H9 (cell line): Measurements from ENCODE around the gene KDM4C. TPM values are rescaled to one million over a fixed set of nuclear protein-coding genes. Genes with fewer than 3 reads are reported as not detected.

ENCODE experiments used
- DNase-seq: peaks from one replicate; pipeline ENCODE4 v3.0.0-alpha.2; 2017
- H2AFZ ChIP-seq: one replicate; pipeline ENCODE4 v1.6.1; 2013; ENCODE audit warnings: mild to moderate bottlenecking, low read length, control low read depth, moderate library complexity
- H2AK5ac ChIP-seq: 2 replicates; pipeline ENCODE4 v1.6.1; 2013; ENCODE audit warnings: low read length, control low read depth, mixed read lengths; ENCODE audit not compliant: insufficient read length
- H2BK120ac ChIP-seq: one replicate; pipeline ENCODE4 v1.6.1; 2013; ENCODE audit warnings: low read depth, mild to moderate bottlenecking, low read length, control low read depth, inconsistent platforms; ENCODE audit not compliant: poor library complexity, severe bottlenecking
- H2BK12ac ChIP-seq: 2 replicates; pipeline ENCODE4 v1.6.1; 2013; ENCODE audit warnings: low read length, control low read depth, mixed read lengths, low read depth; ENCODE audit not compliant: insufficient read length
- H2BK15ac ChIP-seq: 2 replicates; pipeline ENCODE4 v1.6.1; 2013; ENCODE audit warnings: low read depth, low read length, control low read depth
- H2BK20ac ChIP-seq: one replicate; pipeline ENCODE4 v1.6.1; 2013; ENCODE audit warnings: low read depth, mild to moderate bottlenecking, low read length, control low read depth, inconsistent platforms; ENCODE audit not compliant: poor library complexity, severe bottlenecking
- H2BK5ac ChIP-seq: 2 replicates; pipeline ENCODE4 v1.6.1; 2013; ENCODE audit warnings: low read length, control low read depth, mixed read lengths; ENCODE audit not compliant: insufficient read length
- H3K14ac ChIP-seq: 2 replicates; pipeline ENCODE4 v1.6.1; 2013; ENCODE audit warnings: low read length, control low read depth; ENCODE audit not compliant: insufficient read depth
- H3K18ac ChIP-seq: 2 replicates; pipeline ENCODE4 v1.6.1; 2013; ENCODE audit warnings: low read depth, mild to moderate bottlenecking, mixed read lengths, low read length, control low read depth; ENCODE audit not compliant: insufficient read length
- H3K23ac ChIP-seq: 2 replicates; pipeline ENCODE4 v1.6.1; 2013; ENCODE audit warnings: low read length, control low read depth, mixed read lengths, low read depth; ENCODE audit not compliant: insufficient read length
- H3K23me2 ChIP-seq: 2 replicates; pipeline ENCODE4 v1.6.1; 2013; ENCODE audit warnings: low read depth, mild to moderate bottlenecking, mixed read lengths, low read length, control low read depth; ENCODE audit not compliant: insufficient read length, poor library complexity, severe bottlenecking
- H3K27ac ChIP-seq: 2 replicates; pipeline ENCODE4 v1.5.1; 2013; ENCODE audit warnings: low read length, control low read depth, mixed read lengths, low read depth; ENCODE audit not compliant: insufficient read length
- H3K27me3 ChIP-seq: 2 replicates; pipeline ENCODE4 v1.6.1; 2013; ENCODE audit warnings: low read length, control low read depth, inconsistent platforms; ENCODE audit not compliant: insufficient read depth
- H3K4ac ChIP-seq: 2 replicates; pipeline ENCODE4 v1.6.1; 2013; ENCODE audit warnings: low read depth, mild to moderate bottlenecking, control low read depth, inconsistent platforms, low read length, moderate library complexity
- H3K4me1 ChIP-seq: 2 replicates; pipeline ENCODE4 v1.6.1; 2013; ENCODE audit warnings: low read length, control low read depth, inconsistent platforms; ENCODE audit not compliant: insufficient read depth
- H3K4me2 ChIP-seq: 2 replicates; pipeline ENCODE4 v1.6.1; 2013; ENCODE audit warnings: low read length, control low read depth, mixed read lengths; ENCODE audit not compliant: insufficient read length, insufficient read depth
- H3K56ac ChIP-seq: 2 replicates; pipeline ENCODE4 v1.6.1; 2013; ENCODE audit warnings: low read depth, mild to moderate bottlenecking, mixed read lengths, low read length, control low read depth; ENCODE audit not compliant: insufficient read length
- H3K79me1 ChIP-seq: 2 replicates; pipeline ENCODE4 v1.6.1; 2013; ENCODE audit warnings: low read depth, mild to moderate bottlenecking, moderate library complexity, low read length, control low read depth, inconsistent platforms; ENCODE audit not compliant: insufficient read depth, poor library complexity, severe bottlenecking
- H3K79me2 ChIP-seq: 2 replicates; pipeline ENCODE4 v1.6.1; 2013; ENCODE audit warnings: low read length, control low read depth, inconsistent platforms; ENCODE audit not compliant: insufficient read depth
- H3K9ac ChIP-seq: 2 replicates; pipeline ENCODE4 v1.6.1; 2013; ENCODE audit warnings: low read length, control low read depth, mixed read lengths; ENCODE audit not compliant: insufficient read length; ENCODE audit errors: extremely low read depth
- H3K9me3 ChIP-seq: one replicate; pipeline ENCODE4 v1.6.1; 2013; ENCODE audit warnings: low read depth, low read length, inconsistent platforms; ENCODE audit not compliant: control insufficient read depth
- H3T11ph ChIP-seq: one replicate; pipeline ENCODE4 v1.6.1; 2013; ENCODE audit warnings: mild to moderate bottlenecking, low read length, control low read depth, inconsistent platforms
- H4K20me1 ChIP-seq: one replicate; pipeline ENCODE4 v1.6.1; 2013; ENCODE audit not compliant: control insufficient read depth, insufficient read length, insufficient read depth
- H4K5ac ChIP-seq: 2 replicates; pipeline ENCODE4 v1.6.1; 2013; ENCODE audit warnings: low read depth, mild to moderate bottlenecking, mixed read lengths, low read length, control low read depth; ENCODE audit not compliant: insufficient read length
- H4K8ac ChIP-seq: replicated peaks from 2 replicates; pipeline ENCODE4 v1.6.1; 2013; ENCODE audit warnings: low read length, control low read depth, mixed read lengths, low read depth; ENCODE audit not compliant: insufficient read length
- H4K91ac ChIP-seq: 2 replicates; pipeline ENCODE4 v1.6.1; 2013; ENCODE audit warnings: low read depth, mild to moderate bottlenecking, moderate library complexity, mixed read lengths, low read length, control low read depth; ENCODE audit not compliant: insufficient read length
- H3K27ac Mint-ChIP-seq, 3 experiments: 2 replicates in 2 of 3; 3 replicates in 1 of 3; pipeline ENCODE4 v1.8.0; 2020 to 2021; ENCODE audit warnings: mixed read lengths in 3 of 3, mild to moderate bottlenecking in 1 of 3, moderate library complexity in 1 of 3
- H3K27me3 Mint-ChIP-seq: 2 replicates; pipeline ENCODE4 v1.8.0; 2021; ENCODE audit warnings: low read depth, mild to moderate bottlenecking, moderate library complexity, mixed read lengths
- H3K36me3 Mint-ChIP-seq, 3 experiments: 2 replicates in 2 of 3; 3 replicates in 1 of 3; pipeline ENCODE4 v1.8.0; 2020 to 2021; ENCODE audit warnings: low read depth in 3 of 3, mixed read lengths in 3 of 3; ENCODE audit not compliant: insufficient read depth in 1 of 3
- H3K4me1 Mint-ChIP-seq, 2 experiments: 2 replicates each; pipeline ENCODE4 v1.8.0; 2020; ENCODE audit warnings: mixed read lengths in 2 of 2
- H3K4me3 Mint-ChIP-seq, 2 experiments: 2 replicates in 1 of 2; 3 replicates in 1 of 2; pipeline ENCODE4 v1.8.0; 2020 to 2021; ENCODE audit warnings: mild to moderate bottlenecking in 2 of 2, mixed read lengths in 2 of 2, moderate library complexity in 1 of 2
- H3K9me3 Mint-ChIP-seq, 2 experiments: 2 replicates in 1 of 2; 3 replicates in 1 of 2; pipeline ENCODE4 v1.8.0; 2020; ENCODE audit warnings: mild to moderate bottlenecking in 2 of 2, mixed read lengths in 2 of 2, moderate library complexity in 1 of 2
- WGBS: extraction: QIAGEN DNeasy Blood & Tissue Kit; methylation state at CpG from one replicate; pipeline ENCODE4 v1.1.7; 2013; ENCODE audit warnings: missing lambda C conversion rate, low lambda C conversion rate, mixed read lengths; ENCODE audit not compliant: insufficient read length; ENCODE audit errors: extremely low coverage; 5-methylcytosine and 5-hydroxymethylcytosine counted together
- total RNA-seq: library from RNA; stranded (reverse); gene quantifications from 2 replicates; pipeline ENCODE4 v1.2.1, GENCODE V29; 2021
- TF ChIP-seq, protein P1 (sequence below): fragments of 200-600 bp; sonication (generic); conservative IDR thresholded peaks from 3 replicates; pipeline ENCODE4 v1.8.0; 2021; ENCODE audit warnings: antibody characterized with exemption, mild to moderate bottlenecking

KDM4C gene
- total RNA-seq, 1 experiment from 2014 or later = 24.0 TPM

DNA sequence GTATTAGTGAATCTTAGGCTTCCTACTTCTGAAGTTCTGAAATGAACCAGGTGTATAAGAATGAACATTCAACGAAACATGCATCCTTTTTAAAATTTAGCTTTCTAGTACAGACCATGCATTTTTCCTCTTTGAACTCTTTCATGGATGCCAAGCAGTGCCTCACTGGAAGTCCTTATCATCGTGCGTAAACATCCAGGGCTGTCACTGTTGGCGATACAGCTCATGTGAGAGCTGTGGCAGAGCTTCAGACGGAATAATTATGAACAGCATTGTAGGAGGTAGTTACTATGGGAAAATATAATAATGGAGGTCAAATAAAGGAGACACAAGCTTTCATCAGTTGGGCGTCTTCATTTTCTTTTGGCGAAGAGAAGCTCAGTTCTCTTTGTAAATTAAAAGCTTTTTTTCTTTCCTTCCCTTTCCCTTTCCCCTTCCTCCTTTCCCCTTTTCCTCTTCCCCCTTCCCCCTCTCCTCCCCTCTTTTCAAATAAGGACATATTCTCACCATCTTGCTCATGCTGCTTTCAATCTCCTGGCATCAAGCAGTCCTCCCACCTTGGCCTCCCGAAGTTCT is 167.3 kb downstream of the KDM4C start:
- H3K56ac ChIP-seq = no peak overlapping the region
- Mint-ChIP-seq H3K4me1 (peaks cover 0 to 10% of the 10 kb centered on the region in 2 experiments; a peak in 2 of 4 replicates), H3K9me3 (peaks cover 0 to under 1% of the 10 kb centered on the region in 2 experiments; a peak in 2 of 5 replicates), H3K27ac (peak overlapping the region in 2 of 3 experiments; percentile 8 to 59; a peak in 3 of 7 replicates), H3K36me3 (peaks cover 0 to under 1% (median under 1%) of the 10 kb centered on the region in 3 experiments; a peak in 1 of 7 replicates), H3K4me3 (no peak overlapping the region), H3K27me3 (no peaks in the 10 kb centered on the region)
- no peaks in the 10 kb centered on the region for H3K79me1 ChIP-seq
- H2BK12ac ChIP-seq = no peak overlapping the region
- H3K18ac ChIP-seq = no peak overlapping the region
- TF ChIP-seq, protein P1, sequence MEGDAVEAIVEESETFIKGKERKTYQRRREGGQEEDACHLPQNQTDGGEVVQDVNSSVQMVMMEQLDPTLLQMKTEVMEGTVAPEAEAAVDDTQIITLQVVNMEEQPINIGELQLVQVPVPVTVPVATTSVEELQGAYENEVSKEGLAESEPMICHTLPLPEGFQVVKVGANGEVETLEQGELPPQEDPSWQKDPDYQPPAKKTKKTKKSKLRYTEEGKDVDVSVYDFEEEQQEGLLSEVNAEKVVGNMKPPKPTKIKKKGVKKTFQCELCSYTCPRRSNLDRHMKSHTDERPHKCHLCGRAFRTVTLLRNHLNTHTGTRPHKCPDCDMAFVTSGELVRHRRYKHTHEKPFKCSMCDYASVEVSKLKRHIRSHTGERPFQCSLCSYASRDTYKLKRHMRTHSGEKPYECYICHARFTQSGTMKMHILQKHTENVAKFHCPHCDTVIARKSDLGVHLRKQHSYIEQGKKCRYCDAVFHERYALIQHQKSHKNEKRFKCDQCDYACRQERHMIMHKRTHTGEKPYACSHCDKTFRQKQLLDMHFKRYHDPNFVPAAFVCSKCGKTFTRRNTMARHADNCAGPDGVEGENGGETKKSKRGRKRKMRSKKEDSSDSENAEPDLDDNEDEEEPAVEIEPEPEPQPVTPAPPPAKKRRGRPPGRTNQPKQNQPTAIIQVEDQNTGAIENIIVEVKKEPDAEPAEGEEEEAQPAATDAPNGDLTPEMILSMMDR = no peak
- H3K79me2 ChIP-seq = no peaks in the 10 kb centered on the region
- H4K91ac ChIP-seq = no peak overlapping the region
- no peak overlapping the region for H2AK5ac ChIP-seq
- no peak overlapping the region for H4K8ac ChIP-seq
- no peak overlapping the region for H3K14ac ChIP-seq
- H3K23ac ChIP-seq = no peak overlapping the region
- no peak overlapping the region for H3K4ac ChIP-seq
- no peak overlapping the region for H2AFZ ChIP-seq
- no CpG with 5 or more reads among the region's 8 CpGs for whole genome bisulfite sequencing
- H3K4me2 ChIP-seq = no peak overlapping the region
- H3K4me1 ChIP-seq = no peaks in the 10 kb centered on the region
- H4K20me1 ChIP-seq = no peaks in the 10 kb centered on the region
- H3K23me2 ChIP-seq = no peaks in the 10 kb centered on the region
- H3K27ac ChIP-seq = no peak overlapping the region
- H4K5ac ChIP-seq = no peak overlapping the region
- DNase-seq = no peak
- no peak overlapping the region for H2BK20ac ChIP-seq
- no peaks in the 10 kb centered on the region for H3K27me3 ChIP-seq
- no peak overlapping the region for H3T11ph ChIP-seq
- no peak overlapping the region for H2BK120ac ChIP-seq
- H2BK5ac ChIP-seq = no peak overlapping the region
- no peak overlapping the region for H2BK15ac ChIP-seq
- no peaks in the 10 kb centered on the region for H3K9me3 ChIP-seq
- no peak overlapping the region for H3K9ac ChIP-seq
